ENCODE measurements around the gene CENPT. TPM values are rescaled to one million over a fixed set of nuclear protein-coding genes. Genes with fewer than 3 reads are reported as not detected.

The CENPT gene
- polyA plus RNA-seq, 2 of the 4 experiments (the other 2 are of a cell fraction): 19.1 to 36.9 TPM

GRCh38 chr16:67806428-67807147 lies 40.9 kb downstream of the CENPT start, which contains the start of the genes RANBP10 and TSNAXIP1:
Gene RANBP10 (minus strand): TSS chr16:67806560. CDS start chr16:67806536, 24 bp downstream.
Gene TSNAXIP1 (plus strand): TSS chr16:67806889. CDS start chr16:67807150, 261 bp downstream.
- under 1% methylated on average over 20 of the region's 54 CpGs for WGBS (ENCODE audit: missing lambda C conversion rate)
- no peak for FAIRE-seq
- peaks cover 11% of the 10 kb centered on the region for H3K4me1 ChIP-seq
- ChIA-PET POLR2A (interaction anchor here (0.5 to 1.6 kb wide), 15 partner anchors 9 to 337 kb away, joined by 3 to 8 read pairs (median 4); partner anchors contain the start of genes ACD, CTCF, DDX28 and DUS2), CTCF (interaction anchor here (0.6 to 3.2 kb wide), 9 partner anchors 10 to 143 kb away, joined by 3 to 53 read pairs (median 5); no protein-coding TSS in a partner anchor)
- no peaks in the 10 kb centered on the region for H3K9me3 ChIP-seq
- peak; percentile 94 to 99 for DNase-seq (ENCODE audit: low read depth in 1 of 2, low spot score in 1 of 2)
- TF ChIP-seq CHD4 (IDR thresholded peaks at IDR 0.05; ENCODE audit: borderline replicate concordance) (no peak), KDM5A (IDR thresholded peaks at IDR 0.05) (peak; percentile 74; the same call in 1 of the 2 replicates), CBX2 (IDR thresholded peaks at IDR 0.05; ENCODE audit: borderline replicate concordance, low read depth) (no peak), CEBPB (IDR thresholded peaks at IDR 0.05) (peak in 1 of 2 experiments; percentile 81; a peak in 2 of 4 replicates), POLR2A (IDR thresholded peaks at IDR 0.05; ENCODE audit: low read length) (peak; percentile 79), PHF8 (IDR thresholded peaks at IDR 0.05; ENCODE audit: borderline replicate concordance, low read depth) (peak; percentile 81), RFX5 (IDR thresholded peaks at IDR 0.05) (peak; percentile 42; the same call in 1 of the 2 replicates), JUN (IDR thresholded peaks at IDR 0.05) (peak in 1 of 2 experiments; percentile 82; a peak in 4 of 5 replicates), MAX (IDR thresholded peaks at IDR 0.05) (peak; percentile 64), TP53 (CRISPR knock-in tag; IDR thresholded peaks at IDR 0.05) (no peak), BCL3 (IDR thresholded peaks at IDR 0.05) (peak; percentile 61; the same call in 2 of the 3 replicates)
- peak within 1 kb of the TSS; percentile 91 for H3K4me2 ChIP-seq
- H3K27ac ChIP-seq: peak within 1 kb of the TSS; percentile 93 to 94
- peak; percentile 96 to 97 for ATAC-seq
- H3K4me3 ChIP-seq: peak within 1 kb of the TSS; percentile 97

GRCh38 chr16:67805718-67806427 lies 41.6 kb downstream of the CENPT start:
- Histone ChIP-seq H3K9me3 (no peaks in the 10 kb centered on the region), H3K4me2 (peak overlapping the region; percentile 91), H3K27ac (peak overlapping the region; percentile 93 to 94), H3K4me3 (peak overlapping the region; percentile 97), H3K4me1 (peaks cover 11% of the 10 kb centered on the region)
- ChIA-PET CTCF (interaction anchor here (1.1 to 3.2 kb wide), 7 partner anchors 10 to 143 kb away, joined by 3 to 53 read pairs (median 5); no protein-coding TSS in a partner anchor), POLR2A (interaction anchor here (0.9 to 1.6 kb wide), 11 partner anchors 11 to 244 kb away, joined by 3 to 8 read pairs (median 4); partner anchors contain the start of genes ACD, CTCF, DDX28 and DUS2)
- DNase-seq (ENCODE audit: low read depth in 1 of 2, low spot score in 1 of 2) (no peak), FAIRE-seq (no peak), ATAC-seq (peak; percentile 12 to 18; a peak in 5 of 6 replicates)
- WGBS (ENCODE audit: missing lambda C conversion rate): 7% methylated on average over 15 of the region's 26 CpGs
- TF ChIP-seq HOXB5 (CRISPR knock-in tag; IDR thresholded peaks at IDR 0.05): no peak
- TF ChIP-seq PHF8 (IDR thresholded peaks at IDR 0.05; ENCODE audit: borderline replicate concordance, low read depth): peak; percentile 39; the same call in 1 of the 2 replicates

- no peak for FAIRE-seq
- ChIA-PET CTCF (interaction anchor here (1.2 to 5.5 kb wide), 4 partner anchors 10 to 258 kb away, joined by 3 to 45 read pairs (median 4); no protein-coding TSS in a partner anchor), POLR2A (no interaction called here)
- WGBS (ENCODE audit: missing lambda C conversion rate): 78% methylated on average over 4 of the region's 4 CpGs
- peaks cover 18% of the 10 kb centered on the region for H3K4me1 ChIP-seq
- H3K27ac ChIP-seq: peak overlapping the region in 1 of 2 experiments; percentile 94; a peak in 1 of 6 replicates
- H3K4me2 ChIP-seq: peak overlapping the region; percentile 91
- ATAC-seq: no peak
- peak overlapping the region; percentile 97 for H3K4me3 ChIP-seq
- no peaks in the 10 kb centered on the region for H3K9me3 ChIP-seq
- DNase-seq (ENCODE audit: low read depth in 1 of 2, low spot score in 1 of 2): no peak
- no peak for TF ChIP-seq HDAC2 (IDR thresholded peaks at IDR 0.05)
- no peak for TF ChIP-seq E2F6 (IDR thresholded peaks at IDR 0.05; ENCODE audit: borderline replicate concordance, low read depth)
- no peak for TF ChIP-seq EHMT2 (IDR thresholded peaks at IDR 0.05; ENCODE audit: low read depth)
- TF ChIP-seq RNF2 (IDR thresholded peaks at IDR 0.05; ENCODE audit: borderline replicate concordance, low read depth): no peak
- TF ChIP-seq ESRRA (IDR thresholded peaks at IDR 0.05; ENCODE audit: borderline replicate concordance, low read length): no peak
- TF ChIP-seq POLR2A (IDR thresholded peaks at IDR 0.05; ENCODE audit: low read length): no peak
- TF ChIP-seq ZFP36 (IDR thresholded peaks at IDR 0.05; ENCODE audit: borderline replicate concordance, partially characterized antibody): no peak
- no peak for TF ChIP-seq CHD4 (IDR thresholded peaks at IDR 0.05; ENCODE audit: borderline replicate concordance)
- no peak for TF ChIP-seq NFE2L2 (conservative IDR thresholded peaks at IDR 0.05; ENCODE audit: low read length)
- no peak for TF ChIP-seq EP300 (IDR thresholded peaks at IDR 0.05)
- no peak for TF ChIP-seq RCOR1 (IDR thresholded peaks at IDR 0.05; ENCODE audit: low read depth, low read length)
- no peak for TF ChIP-seq NPAS2 (CRISPR knock-in tag; IDR thresholded peaks at IDR 0.05; ENCODE audit: borderline replicate concordance)
- no peak for TF ChIP-seq ZNF302 (CRISPR knock-in tag; IDR thresholded peaks at IDR 0.05)
- no peak for TF ChIP-seq CBX2 (IDR thresholded peaks at IDR 0.05; ENCODE audit: borderline replicate concordance, low read depth)
Measured at GRCh38 chr16:67804853-67805542, 42.5 kb downstream of the CENPT start.
